Astrocyte (in vitro differentiated cells and primary cell): ENCODE measurements around the gene TSEN54.

Experiments
- CTCF ChIP-seq: IDR thresholded peaks from 2 replicates; pipeline ENCODE4 v1.5.1; 2011; ENCODE audit warnings: low read depth, mild to moderate bottlenecking, inconsistent platforms, low read length, moderate library complexity; ENCODE audit not compliant: insufficient read depth
- EZH2 ChIP-seq: IDR thresholded peaks from 2 replicates; pipeline ENCODE4 v1.6.1; 2012; ENCODE audit warnings: mild to moderate bottlenecking, low read length, inconsistent platforms; ENCODE audit not compliant: insufficient read depth

GRCh38 chr17:75507733-75508719, 8.3 kb upstream of the TSEN54 start:
- no peak for TF ChIP-seq CTCF
- TF ChIP-seq EZH2 = no peak
